GM18867 (cell line): Measurements from ENCODE around the gene TCF12.
"Not testable (repeated sequence)": the region's sequence is repeated elsewhere in the genome, so short reads cannot be mapped to it uniquely, and the experiment has no call there.

ENCODE experiments used
- ATAC-seq: cut with Tn5 transposase; IDR thresholded peaks from one replicate; pipeline ENCODE4 v1.9.1; 2021; ENCODE audit warnings: mild to moderate bottlenecking, moderate library complexity; ENCODE audit not compliant: unreplicated experiment

The TCF12 gene

GRCh38 chr15:57086857-57087427 is 168.5 kb downstream of the TCF12 start:
- no peak for ATAC-seq

- no peak for ATAC-seq
Measured at GRCh38 chr15:57089815-57090495, 171.5 kb downstream of the TCF12 start.

GRCh38 chr15:57090496-57090859 is 172.0 kb downstream of the TCF12 start:
- ATAC-seq = no peak

- ATAC-seq = no peak
Measured at GRCh38 chr15:57091636-57092035, 173.2 kb downstream of the TCF12 start.

- peak; percentile 48 for ATAC-seq
Measured at GRCh38 chr15:57092252-57092651, 173.8 kb downstream of the TCF12 start.

- no peak for ATAC-seq
Measured at GRCh38 chr15:57094321-57095257, 176.1 kb downstream of the TCF12 start.

GRCh38 chr15:57095896-57096295 is 177.5 kb downstream of the TCF12 start:
- no peak for ATAC-seq

GRCh38 chr15:57097246-57097645 is 178.8 kb downstream of the TCF12 start:
- no peak for ATAC-seq

GRCh38 chr15:57097919-57098543 is 179.6 kb downstream of the TCF12 start:
- not testable (repeated sequence) for ATAC-seq

GRCh38 chr15:57098896-57099295 is 180.5 kb downstream of the TCF12 start:
- no peak for ATAC-seq

- ATAC-seq = no peak
Measured at GRCh38 chr15:57100136-57100539, 181.7 kb downstream of the TCF12 start.

GRCh38 chr15:57102858-57103257 is 184.4 kb downstream of the TCF12 start:
- no peak for ATAC-seq

GRCh38 chr15:57108296-57108695 is 189.9 kb downstream of the TCF12 start:
- ATAC-seq = no peak

GRCh38 chr15:57109005-57109404 is 190.6 kb downstream of the TCF12 start:
- no peak for ATAC-seq

GRCh38 chr15:57111002-57111401 is 192.6 kb downstream of the TCF12 start:
- no peak for ATAC-seq

- no peak for ATAC-seq
Measured at GRCh38 chr15:57112178-57112577, 193.7 kb downstream of the TCF12 start.

- no peak for ATAC-seq
Measured at GRCh38 chr15:57114070-57114469, 195.6 kb downstream of the TCF12 start.

- no peak for ATAC-seq
Measured at GRCh38 chr15:57118013-57118799, 199.8 kb downstream of the TCF12 start.

GRCh38 chr15:57122080-57122840 is 203.8 kb downstream of the TCF12 start:
- no peak for ATAC-seq

- ATAC-seq = no peak
Measured at GRCh38 chr15:57124036-57124435, 205.6 kb downstream of the TCF12 start.
